HCT116 (cell line): ENCODE measurements around the gene KIF2B. TPM values are rescaled to one million over a fixed set of nuclear protein-coding genes. Genes with fewer than 3 reads are reported as not detected.

ENCODE experiments used
- ATAC-seq: fragments of 200-7000 bp; cut with Tn5 transposase; 2 replicates; pipeline ENCODE4 v1.9.1; 2020; ENCODE audit warnings: mild to moderate bottlenecking, moderate library complexity
- BruUV-seq: library from RNA; stranded (reverse); fragments of 400-500 nt; replicated peaks from 2 replicates; lab custom pipeline; 2021; lab: Mats Ljungman, UMichigan
- CTCF ChIA-PET: fragments of 300-600 bp; sonication (Branson Sonifier 250); formaldehyde crosslinking; loops from one replicate; lab custom pipeline; 2021; ENCODE audit warnings: antibody characterized with exemption; lab: Charles Lee
- POLR2A ChIA-PET: fragments of 300-600, 350-600 bp; sonication (Branson Sonifier 250); formaldehyde crosslinking; loops from one replicate; lab custom pipeline; 2021; ENCODE audit warnings: antibody characterized with exemption; lab: Charles Lee
- RAD21 ChIA-PET, 2 experiments: fragments of 300-600 bp; sonication (Branson Sonifier 250); formaldehyde crosslinking; loops; one replicate each; lab custom pipeline; 2023; ENCODE audit warnings: low total read pairs in 2 of 2; ENCODE audit not compliant: uncharacterized antibody in 2 of 2, unreplicated experiment in 2 of 2, low non-redundant PET in 1 of 2; lab: Charles Lee
- DNase-seq: peaks from one replicate; pipeline ENCODE4 v3.0.0-alpha.2; 2010; ENCODE audit warnings: low read depth, low spot score
- H2AFZ ChIP-seq: fragments of 200-600 bp; shearing (Covaris generic), sonication (generic); 2 replicates; pipeline ENCODE4 v1.6.1; 2017; ENCODE audit warnings: low read depth, mixed run types, mixed read lengths, antibody characterized with exemption, low read length; ENCODE audit not compliant: poor library complexity, severe bottlenecking
- H3K27ac ChIP-seq: 2 replicates; pipeline ENCODE4 v1.5.1; 2012; ENCODE audit warnings: low read depth, low read length
- H3K27me3 ChIP-seq: fragments of 200-600 bp; sonication (generic); 2 replicates; pipeline ENCODE4 v1.6.1; 2016; ENCODE audit warnings: mixed run types, low read length, mixed read lengths; ENCODE audit not compliant: insufficient read depth
- H3K36me3 ChIP-seq, 2 experiments: fragments of 200-500 bp in 1 of 2; fragments of 200-600 bp in 1 of 2; sonication (Bioruptor generic) in 1 of 2; sonication (generic) in 1 of 2; 2 replicates each; pipeline versions ENCODE4 v1.5.1 to v1.6.1; 2014 to 2016; ENCODE audit warnings: low read length in 2 of 2, inconsistent platforms in 1 of 2, mixed read lengths in 1 of 2, mixed run types in 1 of 2; ENCODE audit not compliant: insufficient read depth in 2 of 2, control insufficient read depth in 1 of 2
- H3K4me1 ChIP-seq, 2 experiments: fragments of 200-600 bp in 1 of 2; sonication (generic) in 1 of 2; 2 replicates each; pipeline versions ENCODE4 v1.5.1 to v1.6.1; 2012 to 2017; ENCODE audit warnings: low read length in 2 of 2, inconsistent platforms in 1 of 2, mild to moderate bottlenecking in 1 of 2, mixed read lengths in 1 of 2, mixed run types in 1 of 2, moderate library complexity in 1 of 2; ENCODE audit not compliant: insufficient read depth in 2 of 2, control insufficient read depth in 1 of 2
- H3K4me2 ChIP-seq: fragments of 200-600 bp; sonication (generic); 2 replicates; pipeline ENCODE4 v1.6.1; 2017; ENCODE audit warnings: mixed run types, low read length, mixed read lengths
- H3K4me3 ChIP-seq, 2 experiments: fragments of 200-600 bp in 1 of 2; sonication (generic) in 1 of 2; replicated peaks in 1 of 2; 2 replicates each; pipeline ENCODE4 v1.5.1; 2011 to 2016; ENCODE audit warnings: low read length in 2 of 2, control low read depth in 1 of 2, low read depth in 1 of 2, mild to moderate bottlenecking in 1 of 2, mixed read lengths in 1 of 2, mixed run types in 1 of 2
- H3K79me2 ChIP-seq: fragments of 200-600 bp; sonication (generic); 2 replicates; pipeline ENCODE4 v1.6.1; 2017; ENCODE audit warnings: mild to moderate bottlenecking, mixed run types, low read length, moderate library complexity, mixed read lengths; ENCODE audit not compliant: insufficient read depth
- H3K9ac ChIP-seq: fragments of 200-600 bp; sonication (generic); 2 replicates; pipeline ENCODE4 v1.6.1; 2016; ENCODE audit warnings: low read length, mixed read lengths
- H3K9me2 ChIP-seq: fragments of 200-600 bp; sonication (generic), shearing (Covaris generic); 2 replicates; pipeline ENCODE4 v1.6.1; 2017; ENCODE audit warnings: mixed run types, mild to moderate bottlenecking, moderate library complexity; ENCODE audit not compliant: insufficient read depth
- H3K9me3 ChIP-seq, 2 experiments: fragments of 200-500 bp in 1 of 2; fragments of 200-600 bp in 1 of 2; sonication (Bioruptor generic) in 1 of 2; sonication (generic) in 1 of 2; 2 replicates each; pipeline ENCODE4 v1.6.1; 2014 to 2017; ENCODE audit warnings: low read length in 2 of 2, mixed read lengths in 2 of 2, inconsistent platforms in 1 of 2, low read depth in 1 of 2, mild to moderate bottlenecking in 1 of 2, mixed run types in 1 of 2, moderate library complexity in 1 of 2; ENCODE audit not compliant: control insufficient read depth in 1 of 2, insufficient read depth in 1 of 2
- H4K20me1 ChIP-seq: fragments of 200-600 bp; sonication (generic), shearing (Covaris generic); 2 replicates; pipeline ENCODE4 v1.6.1; 2017; ENCODE audit warnings: mixed run types, mild to moderate bottlenecking, moderate library complexity; ENCODE audit not compliant: insufficient read depth
- ATF3 ChIP-seq: IDR thresholded peaks from 2 replicates; pipeline ENCODE4 v1.6.1; 2012
- CBX3 ChIP-seq: IDR thresholded peaks from 2 replicates; pipeline ENCODE4 v1.6.1; 2012; ENCODE audit warnings: low read depth
- CEBPB ChIP-seq: IDR thresholded peaks from 2 replicates; pipeline ENCODE4 v1.6.1; 2012; ENCODE audit warnings: low read depth
- EGR1 ChIP-seq: IDR thresholded peaks from 2 replicates; pipeline ENCODE4 v1.6.1; 2012; ENCODE audit warnings: low read depth
- ELF1 ChIP-seq: IDR thresholded peaks from 2 replicates; pipeline ENCODE4 v1.6.1; 2012; ENCODE audit warnings: low read depth, borderline replicate concordance
- EZH2phosphoT487 ChIP-seq: fragments of 200-600 bp; IDR thresholded peaks from 2 replicates; pipeline ENCODE4 v1.6.1; 2018; ENCODE audit warnings: antibody characterized with exemption, borderline replicate concordance
- FOSL1 ChIP-seq: IDR thresholded peaks from 2 replicates; pipeline ENCODE4 v1.6.1; 2012; ENCODE audit warnings: low read depth
- JUND ChIP-seq: IDR thresholded peaks from 2 replicates; pipeline ENCODE4 v1.6.1; 2012
- POLR2A ChIP-seq: IDR thresholded peaks from 2 replicates; pipeline ENCODE4 v1.7.0; 2011; ENCODE audit warnings: borderline replicate concordance; ENCODE audit not compliant: insufficient read depth, insufficient read length; ENCODE audit errors: extremely low read depth
- POLR2AphosphoS5 ChIP-seq: IDR thresholded peaks from 2 replicates; pipeline ENCODE4 v1.6.1; 2011; ENCODE audit warnings: mild to moderate bottlenecking, low read depth, low read length, moderate library complexity
- RAD21 ChIP-seq: IDR thresholded peaks from 2 replicates; pipeline ENCODE4 v1.6.1; 2012; ENCODE audit warnings: low read depth, mild to moderate bottlenecking
- SIN3A ChIP-seq: IDR thresholded peaks from 2 replicates; pipeline ENCODE4 v1.6.1; 2012; ENCODE audit warnings: low read depth
- SP1 ChIP-seq: IDR thresholded peaks from 2 replicates; pipeline ENCODE4 v1.6.1; 2012; ENCODE audit warnings: low read depth
- SRF ChIP-seq: IDR thresholded peaks from 2 replicates; pipeline ENCODE4 v1.6.1; 2012; ENCODE audit warnings: low read depth
- YY1 ChIP-seq: IDR thresholded peaks from 2 replicates; pipeline ENCODE4 v1.6.1; 2011; ENCODE audit warnings: low read length, low read depth, moderate library complexity, mild to moderate bottlenecking; ENCODE audit not compliant: insufficient replicate concordance; ENCODE audit errors: extremely low read depth
- ZFX ChIP-seq: fragments of 450-650 bp; IDR thresholded peaks from 2 replicates; pipeline ENCODE4 v1.6.1; 2017
- ZNF274 ChIP-seq: fragments of 200-500 bp; sonication (Bioruptor generic); IDR thresholded peaks from 2 replicates; pipeline ENCODE4 v1.6.1; 2014; ENCODE audit warnings: mild to moderate bottlenecking, low read depth, low read length, inconsistent platforms
- intact Hi-C: fragments of 100-400 bp; cut with micrococcal nuclease; formaldehyde crosslinking; loops from 2 replicates; pipeline ENCODE4 v1.10.0; 2022
- total RNA-seq: library from RNA; stranded (reverse); gene quantifications from one replicate; pipeline ENCODE4 v1.2.1, GENCODE V29; 2021; ENCODE audit not compliant: unreplicated experiment
- TF ChIP-seq, protein P1 (sequence below): IDR thresholded peaks from 2 replicates; pipeline ENCODE4 v1.6.1; 2012; ENCODE audit warnings: low read depth
- TF ChIP-seq, protein P2 (sequence below), 3 experiments: fragments of 200-600 bp in 1 of 3; sonication (generic) in 1 of 3; IDR thresholded peaks in 2 of 3; conservative IDR thresholded peaks in 1 of 3; 2 replicates each; pipeline ENCODE4 v1.5.1; 2012 to 2017; ENCODE audit warnings: low read depth in 2 of 3, low read length in 2 of 3, antibody characterized with exemption in 1 of 3, borderline replicate concordance in 1 of 3, control low read depth in 1 of 3, mild to moderate bottlenecking in 1 of 3, mixed read lengths in 1 of 3, mixed run types in 1 of 3, moderate library complexity in 1 of 3; ENCODE audit not compliant: insufficient read depth in 1 of 3

Gene KIF2B
- total RNA-seq, 1 experiment from 2014 or later, result not detected

DNA sequence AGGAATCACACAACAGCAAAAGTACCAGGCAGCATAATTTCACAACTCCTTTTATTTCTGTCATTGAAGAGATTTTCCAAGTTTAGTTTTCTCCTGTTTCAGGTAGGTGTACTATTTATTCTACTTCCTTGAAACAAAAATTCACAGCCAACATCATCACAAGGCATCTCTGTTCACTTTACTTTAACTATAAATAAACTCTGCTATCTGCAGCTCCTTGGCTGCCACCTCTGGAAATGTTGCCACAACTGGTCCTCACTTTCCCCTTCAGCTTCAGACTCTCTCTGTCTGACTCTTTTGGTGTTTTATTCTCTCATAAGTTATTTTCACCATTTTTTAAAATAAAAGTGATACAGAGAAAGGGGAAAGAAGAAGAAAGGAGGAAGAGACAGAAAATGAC, 27.9 kb upstream of the KIF2B start:
- ChIA-PET POLR2A (no interaction called here), CTCF (no interaction called here), RAD21 (no interaction called here)
- TF ChIP-seq ZFX (no peak), CEBPB (no peak), JUND (no peak), POLR2A (no peak), SRF (no peak), SIN3A (no peak), ZNF274 (no peak), POLR2AphosphoS5 (no peak), EGR1 (no peak), EZH2phosphoT487 (no peak), CBX3 (no peak), YY1 (no peak), ELF1 (no peak), ATF3 (no peak), FOSL1 (no peak), RAD21 (no peak), SP1 (no peak)
- TF ChIP-seq, protein P1, sequence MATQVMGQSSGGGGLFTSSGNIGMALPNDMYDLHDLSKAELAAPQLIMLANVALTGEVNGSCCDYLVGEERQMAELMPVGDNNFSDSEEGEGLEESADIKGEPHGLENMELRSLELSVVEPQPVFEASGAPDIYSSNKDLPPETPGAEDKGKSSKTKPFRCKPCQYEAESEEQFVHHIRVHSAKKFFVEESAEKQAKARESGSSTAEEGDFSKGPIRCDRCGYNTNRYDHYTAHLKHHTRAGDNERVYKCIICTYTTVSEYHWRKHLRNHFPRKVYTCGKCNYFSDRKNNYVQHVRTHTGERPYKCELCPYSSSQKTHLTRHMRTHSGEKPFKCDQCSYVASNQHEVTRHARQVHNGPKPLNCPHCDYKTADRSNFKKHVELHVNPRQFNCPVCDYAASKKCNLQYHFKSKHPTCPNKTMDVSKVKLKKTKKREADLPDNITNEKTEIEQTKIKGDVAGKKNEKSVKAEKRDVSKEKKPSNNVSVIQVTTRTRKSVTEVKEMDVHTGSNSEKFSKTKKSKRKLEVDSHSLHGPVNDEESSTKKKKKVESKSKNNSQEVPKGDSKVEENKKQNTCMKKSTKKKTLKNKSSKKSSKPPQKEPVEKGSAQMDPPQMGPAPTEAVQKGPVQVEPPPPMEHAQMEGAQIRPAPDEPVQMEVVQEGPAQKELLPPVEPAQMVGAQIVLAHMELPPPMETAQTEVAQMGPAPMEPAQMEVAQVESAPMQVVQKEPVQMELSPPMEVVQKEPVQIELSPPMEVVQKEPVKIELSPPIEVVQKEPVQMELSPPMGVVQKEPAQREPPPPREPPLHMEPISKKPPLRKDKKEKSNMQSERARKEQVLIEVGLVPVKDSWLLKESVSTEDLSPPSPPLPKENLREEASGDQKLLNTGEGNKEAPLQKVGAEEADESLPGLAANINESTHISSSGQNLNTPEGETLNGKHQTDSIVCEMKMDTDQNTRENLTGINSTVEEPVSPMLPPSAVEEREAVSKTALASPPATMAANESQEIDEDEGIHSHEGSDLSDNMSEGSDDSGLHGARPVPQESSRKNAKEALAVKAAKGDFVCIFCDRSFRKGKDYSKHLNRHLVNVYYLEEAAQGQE, result no peak
- TF ChIP-seq, protein P2, sequence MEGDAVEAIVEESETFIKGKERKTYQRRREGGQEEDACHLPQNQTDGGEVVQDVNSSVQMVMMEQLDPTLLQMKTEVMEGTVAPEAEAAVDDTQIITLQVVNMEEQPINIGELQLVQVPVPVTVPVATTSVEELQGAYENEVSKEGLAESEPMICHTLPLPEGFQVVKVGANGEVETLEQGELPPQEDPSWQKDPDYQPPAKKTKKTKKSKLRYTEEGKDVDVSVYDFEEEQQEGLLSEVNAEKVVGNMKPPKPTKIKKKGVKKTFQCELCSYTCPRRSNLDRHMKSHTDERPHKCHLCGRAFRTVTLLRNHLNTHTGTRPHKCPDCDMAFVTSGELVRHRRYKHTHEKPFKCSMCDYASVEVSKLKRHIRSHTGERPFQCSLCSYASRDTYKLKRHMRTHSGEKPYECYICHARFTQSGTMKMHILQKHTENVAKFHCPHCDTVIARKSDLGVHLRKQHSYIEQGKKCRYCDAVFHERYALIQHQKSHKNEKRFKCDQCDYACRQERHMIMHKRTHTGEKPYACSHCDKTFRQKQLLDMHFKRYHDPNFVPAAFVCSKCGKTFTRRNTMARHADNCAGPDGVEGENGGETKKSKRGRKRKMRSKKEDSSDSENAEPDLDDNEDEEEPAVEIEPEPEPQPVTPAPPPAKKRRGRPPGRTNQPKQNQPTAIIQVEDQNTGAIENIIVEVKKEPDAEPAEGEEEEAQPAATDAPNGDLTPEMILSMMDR (IDR thresholded peaks at IDR 0.05 in 2 of 3, conservative IDR thresholded peaks at IDR 0.05 in 1 of 3; ENCODE audit: borderline replicate concordance in 1 of 3, insufficient read depth in 1 of 3, low read depth in 2 of 3, low read length in 2 of 3), result no peak
- no peaks in the 10 kb centered on the region for H3K36me3 ChIP-seq
- H3K4me3 ChIP-seq, result no peak overlapping the region
- no TSS peak for BruUV-seq
- DNase-seq (no peak), ATAC-seq (no peak)
- H3K9me3 ChIP-seq, result peaks cover 45 to 51% of the 10 kb centered on the region in 2 experiments; a peak in 2 of 4 replicates
- no peaks in the 10 kb centered on the region for H4K20me1 ChIP-seq
- no peak overlapping the region for H3K27ac ChIP-seq
- H2AFZ ChIP-seq, result no peak overlapping the region
- no peaks in the 10 kb centered on the region for H3K9me2 ChIP-seq
- no peaks in the 10 kb centered on the region for H3K27me3 ChIP-seq
- H3K4me1 ChIP-seq, result no peaks in the 10 kb centered on the region
- H3K4me2 ChIP-seq, result no peak overlapping the region
- H3K9ac ChIP-seq, result no peak overlapping the region
- no peaks in the 10 kb centered on the region for H3K79me2 ChIP-seq
- intact Hi-C loops, result no loop called here
